IMR-90 (cell line): ENCODE results near the gene CLMP. TPM values are rescaled to one million over a fixed set of nuclear protein-coding genes. Genes with fewer than 3 reads are reported as not detected.

ENCODE experiments used
- ATAC-seq: fragments of 200-7000 bp; cut with Tn5 transposase; 2 replicates; pipeline ENCODE4 v1.9.1; 2020; ENCODE audit warnings: low read depth, mild to moderate bottlenecking, moderate library complexity
- BruUV-seq: library from RNA; stranded (reverse); fragments of 400-500 nt; replicated peaks from 2 replicates; lab custom pipeline; 2021; lab: Mats Ljungman, UMichigan
- CTCF ChIA-PET: fragments of 300-600 bp; formaldehyde crosslinking; extraction: SDS; loops from one replicate; lab custom pipeline; 2021; ENCODE audit warnings: antibody characterized with exemption; lab: Yijun Ruan, JAX
- POLR2A ChIA-PET: fragments of 300-600 bp; sonication (Branson Sonifier 250); formaldehyde crosslinking; loops from one replicate; lab custom pipeline; 2022; ENCODE audit warnings: antibody characterized with exemption; ENCODE audit not compliant: unreplicated experiment; lab: Charles Lee
- DNase-seq: peaks from one replicate; pipeline ENCODE4 v3.0.0; 2013
- H2AFZ ChIP-seq: replicated peaks from 2 replicates; pipeline ENCODE3; 2013; ENCODE audit warnings: low read length, mild to moderate bottlenecking; ENCODE audit not compliant: poor library complexity
- H2AK5ac ChIP-seq: 2 replicates; pipeline ENCODE4 v1.6.1; 2013; ENCODE audit warnings: low read depth, low read length, inconsistent platforms
- H2AK9ac ChIP-seq: replicated peaks from 2 replicates; pipeline ENCODE3; 2013; ENCODE audit warnings: mild to moderate bottlenecking, low read depth, low read length, moderate library complexity; ENCODE audit not compliant: poor library complexity
- H2BK120ac ChIP-seq: 2 replicates; pipeline ENCODE4 v1.6.1; 2013; ENCODE audit warnings: low read depth, low read length, inconsistent platforms
- H2BK15ac ChIP-seq: 3 replicates; pipeline ENCODE4 v1.6.1; 2013; ENCODE audit warnings: low read depth, low read length, inconsistent platforms
- H2BK20ac ChIP-seq: 2 replicates; pipeline ENCODE4 v1.6.1; 2013; ENCODE audit warnings: low read depth, mild to moderate bottlenecking, inconsistent platforms, low read length, moderate library complexity
- H2BK5ac ChIP-seq: 2 replicates; pipeline ENCODE4 v1.6.1; 2013; ENCODE audit warnings: mild to moderate bottlenecking, low read depth, low read length, inconsistent platforms; ENCODE audit not compliant: poor library complexity, severe bottlenecking
- H3K14ac ChIP-seq: replicated peaks from 2 replicates; pipeline ENCODE4 v1.6.1; 2013; ENCODE audit warnings: low read depth, low read length, inconsistent platforms
- H3K18ac ChIP-seq: 2 replicates; pipeline ENCODE4 v1.6.1; 2013; ENCODE audit warnings: low read depth, low read length, control low read depth
- H3K23ac ChIP-seq: 2 replicates; pipeline ENCODE4 v1.6.1; 2013; ENCODE audit warnings: low read depth, low read length, inconsistent platforms
- H3K27ac ChIP-seq: 2 replicates; pipeline ENCODE4 v1.5.1; 2013; ENCODE audit warnings: mild to moderate bottlenecking, control low read depth, low read length; ENCODE audit not compliant: insufficient read depth
- H3K27me3 ChIP-seq: 2 replicates; pipeline ENCODE4 v1.6.1; 2013; ENCODE audit warnings: low read length; ENCODE audit not compliant: control insufficient read depth, insufficient read depth
- H3K36me3 ChIP-seq: 2 replicates; pipeline ENCODE4 v1.6.1; 2013; ENCODE audit warnings: low read length, mixed read lengths; ENCODE audit not compliant: control insufficient read depth, insufficient read depth
- H3K4ac ChIP-seq: 2 replicates; pipeline ENCODE4 v1.6.1; 2013; ENCODE audit warnings: low read depth, low read length, inconsistent platforms
- H3K4me1 ChIP-seq: 2 replicates; pipeline ENCODE4 v1.6.1; 2013; ENCODE audit warnings: low read length, mixed read lengths; ENCODE audit not compliant: control insufficient read depth, insufficient read depth
- H3K4me2 ChIP-seq: 2 replicates; pipeline ENCODE4 v1.6.1; 2013; ENCODE audit warnings: low read depth, mild to moderate bottlenecking, control low read depth, low read length, moderate library complexity
- H3K4me3 ChIP-seq: 2 replicates; pipeline ENCODE4 v1.5.1; 2013; ENCODE audit warnings: low read depth, mild to moderate bottlenecking, control low read depth, low read length, moderate library complexity; ENCODE audit not compliant: insufficient read depth
- H3K56ac ChIP-seq: 2 replicates; pipeline ENCODE4 v1.6.1; 2013; ENCODE audit warnings: low read length, inconsistent platforms; ENCODE audit not compliant: insufficient read depth; ENCODE audit errors: extremely low read depth
- H3K79me1 ChIP-seq, 2 experiments: 2 replicates each; pipeline ENCODE4 v1.6.1; 2013; ENCODE audit warnings: low read length in 2 of 2, inconsistent platforms in 1 of 2, low read depth in 1 of 2
- H3K9ac ChIP-seq: 2 replicates; pipeline ENCODE4 v1.6.1; 2013; ENCODE audit warnings: low read depth, low read length, control low read depth
- H3K9me1 ChIP-seq: 2 replicates; pipeline ENCODE4 v1.6.1; 2013; ENCODE audit warnings: low read length, inconsistent platforms; ENCODE audit not compliant: insufficient read depth
- H3K9me3 ChIP-seq: 2 replicates; pipeline ENCODE4 v1.6.1; 2013; ENCODE audit warnings: low read length; ENCODE audit not compliant: control insufficient read depth, insufficient read depth
- H4K20me1 ChIP-seq: 2 replicates; pipeline ENCODE4 v1.6.1; 2013; ENCODE audit warnings: low read length, inconsistent platforms; ENCODE audit not compliant: insufficient read depth
- H4K5ac ChIP-seq: 2 replicates; pipeline ENCODE4 v1.6.1; 2013; ENCODE audit warnings: mild to moderate bottlenecking, low read depth, low read length, control low read depth
- H4K8ac ChIP-seq, 2 experiments: 2 replicates each; pipeline ENCODE4 v1.6.1; 2013; ENCODE audit warnings: low read depth in 2 of 2, low read length in 2 of 2, control low read depth in 1 of 2, inconsistent platforms in 1 of 2
- H4K91ac ChIP-seq: 2 replicates; pipeline ENCODE4 v1.6.1; 2013; ENCODE audit warnings: low read depth, low read length, inconsistent platforms; ENCODE audit not compliant: insufficient read depth
- BHLHE40 ChIP-seq: fragments of 150-350 bp; IDR thresholded peaks from 2 replicates; pipeline ENCODE4 v1.6.1; 2016; ENCODE audit warnings: mild to moderate bottlenecking, low read depth, low read length
- CEBPB ChIP-seq: IDR thresholded peaks from 2 replicates; pipeline ENCODE4 v1.6.1; 2012; ENCODE audit warnings: low read depth, low read length, improper control_type of control experiment
- CHD1 ChIP-seq: IDR thresholded peaks from 2 replicates; pipeline ENCODE4 v1.6.1; 2012; ENCODE audit warnings: low read depth, low read length, improper control_type of control experiment
- FOS ChIP-seq: fragments of 150-350 bp; IDR thresholded peaks from 2 replicates; pipeline ENCODE4 v1.6.1; 2016; ENCODE audit warnings: low read depth, low read length
- MAFK ChIP-seq: IDR thresholded peaks from 2 replicates; pipeline ENCODE4 v1.6.1; 2012; ENCODE audit warnings: low read depth, low read length, improper control_type of control experiment
- MAZ ChIP-seq: IDR thresholded peaks from 2 replicates; pipeline ENCODE4 v1.6.1; 2012; ENCODE audit warnings: low read depth, mild to moderate bottlenecking, low read length, improper control_type of control experiment, moderate library complexity, borderline replicate concordance
- MXI1 ChIP-seq: IDR thresholded peaks from 2 replicates; pipeline ENCODE4 v1.6.1; 2012; ENCODE audit warnings: low read depth, mild to moderate bottlenecking, low read length, moderate library complexity, borderline replicate concordance
- NFE2L2 ChIP-seq: fragments of 150-350 bp; IDR thresholded peaks from 2 replicates; pipeline ENCODE4 v1.6.1; 2016; ENCODE audit warnings: low read depth, mild to moderate bottlenecking, low read length
- RCOR1 ChIP-seq: IDR thresholded peaks from 2 replicates; pipeline ENCODE4 v1.6.1; 2012; ENCODE audit warnings: mild to moderate bottlenecking, low read length, improper control_type of control experiment; ENCODE audit not compliant: insufficient replicate concordance
- SMC3 ChIP-seq: fragments of 150-350 bp; IDR thresholded peaks from 2 replicates; pipeline ENCODE4 v1.6.1; 2016; ENCODE audit warnings: low read depth, mild to moderate bottlenecking, antibody characterized with exemption, low read length, moderate library complexity
- USF2 ChIP-seq: fragments of 150-350 bp; IDR thresholded peaks from 2 replicates; pipeline ENCODE4 v1.6.1; 2017; ENCODE audit warnings: mild to moderate bottlenecking, antibody characterized with exemption, low read length, low read depth
- WGBS, 2 experiments: methylation state at CpG; one replicate each; pipeline versions ENCODE4 v1.1.5 to v1.1.7; 2013; ENCODE audit warnings: missing lambda C conversion rate in 2 of 2; ENCODE audit not compliant: insufficient read length in 1 of 2; ENCODE audit errors: extremely low coverage in 2 of 2; 5-methylcytosine and 5-hydroxymethylcytosine counted together
- dilution Hi-C: fragments of 300-500 bp; cut with HindIII; formaldehyde crosslinking; loops from one replicate; pipeline ENCODE4 v1.14.3; 2018; ENCODE audit warnings: low sequenced_read_pairs; ENCODE audit not compliant: unreplicated experiment
- in situ Hi-C: fragments of 300-500 bp; cut with MboI; formaldehyde crosslinking; loops from 3 replicates; pipeline ENCODE4 v1.14.3; 2019; ENCODE audit warnings: low sequenced_read_pairs, inconsistent platforms, mixed read lengths
- intact Hi-C: fragments of 100-400 bp; cut with micrococcal nuclease; formaldehyde crosslinking; loops from 2 replicates; pipeline ENCODE4 v1.10.0; 2022
- polyA plus RNA-seq, 3 experiments: library from polyadenylated mRNA; depleted of rRNA; stranded (reverse); fragments of >200 nt; gene quantifications; 2 replicates each; pipeline ENCODE4 v1.2.3, GENCODE V29; 2012; ENCODE audit warnings: low replicate concordance in 1 of 3
- total RNA-seq: library from RNA; depleted of rRNA; stranded (reverse); fragments of >200 nt; gene quantifications from 2 replicates; pipeline ENCODE4 v1.2.3, GENCODE V29; 2012
- TF ChIP-seq, protein P1 (sequence below): fragments of 150-350 bp; IDR thresholded peaks from 2 replicates; pipeline ENCODE4 v1.6.1; 2016; ENCODE audit warnings: low read depth, mild to moderate bottlenecking, low read length, moderate library complexity, borderline replicate concordance

The CLMP gene
- total and polyA plus RNA-seq, 2 of the 4 experiments (the other 2 are of a cell fraction): 54.7 to 95.7 TPM

DNA sequence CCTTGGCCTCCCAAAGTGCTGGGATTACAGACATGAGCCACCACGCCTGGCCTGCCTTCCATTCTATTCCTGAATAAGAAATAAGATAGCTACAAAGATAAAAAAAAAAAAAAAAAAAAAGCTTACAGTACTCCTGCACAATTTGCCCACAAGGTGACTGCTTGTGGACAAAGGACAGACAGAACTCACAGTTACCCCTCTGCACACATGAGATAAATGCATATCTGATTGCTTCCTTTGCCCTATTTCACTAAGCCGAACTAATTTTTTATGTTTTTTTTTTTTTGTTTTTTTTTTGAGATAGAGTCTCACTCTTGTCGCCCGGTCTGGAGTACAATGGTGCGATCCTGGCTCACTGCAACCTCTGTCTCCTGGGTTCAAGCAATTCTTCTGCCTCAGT, 109.6 kb downstream of the CLMP start:
- ATAC-seq (no peak), DNase-seq (no peak)
- no peaks in the 10 kb centered on the region for H3K27me3 ChIP-seq
- H3K14ac ChIP-seq: no peak overlapping the region
- no peak overlapping the region for H4K5ac ChIP-seq
- H3K56ac ChIP-seq: no peak overlapping the region
- BruUV-seq: no TSS peak
- in situ Hi-C loops (no loop called here), intact Hi-C loops (no loop called here), dilution Hi-C loops (no loop called here)
- ChIA-PET CTCF (interaction anchor here (0.7 to 1.0 kb wide), 2 partner anchors 18 to 176 kb away, joined by 3 to 5 read pairs; no protein-coding TSS in a partner anchor), POLR2A (no interaction called here)
- H3K23ac ChIP-seq: no peak overlapping the region
- H2BK20ac ChIP-seq: no peak overlapping the region
- H4K91ac ChIP-seq: no peak overlapping the region
- H3K4me2 ChIP-seq: no peak overlapping the region
- H3K9ac ChIP-seq: no peak overlapping the region
- no peaks in the 10 kb centered on the region for H3K9me3 ChIP-seq
- no peak overlapping the region for H2BK5ac ChIP-seq
- H2AK5ac ChIP-seq: no peak overlapping the region
- no peak overlapping the region for H2AK9ac ChIP-seq
- H3K4me3 ChIP-seq: no peak overlapping the region
- peaks cover 50% of the 10 kb centered on the region for H3K36me3 ChIP-seq
- no peak overlapping the region for H3K18ac ChIP-seq
- H2BK15ac ChIP-seq: no peak overlapping the region
- no peak overlapping the region for H2AFZ ChIP-seq
- peaks cover 12% of the 10 kb centered on the region for H4K20me1 ChIP-seq
- H4K8ac ChIP-seq: no peak overlapping the region
- TF ChIP-seq MXI1: no peak
- TF ChIP-seq CHD1: no peak
- TF ChIP-seq NFE2L2: no peak
- TF ChIP-seq FOS: no peak
- no peak for TF ChIP-seq MAZ
- TF ChIP-seq, protein P1, sequence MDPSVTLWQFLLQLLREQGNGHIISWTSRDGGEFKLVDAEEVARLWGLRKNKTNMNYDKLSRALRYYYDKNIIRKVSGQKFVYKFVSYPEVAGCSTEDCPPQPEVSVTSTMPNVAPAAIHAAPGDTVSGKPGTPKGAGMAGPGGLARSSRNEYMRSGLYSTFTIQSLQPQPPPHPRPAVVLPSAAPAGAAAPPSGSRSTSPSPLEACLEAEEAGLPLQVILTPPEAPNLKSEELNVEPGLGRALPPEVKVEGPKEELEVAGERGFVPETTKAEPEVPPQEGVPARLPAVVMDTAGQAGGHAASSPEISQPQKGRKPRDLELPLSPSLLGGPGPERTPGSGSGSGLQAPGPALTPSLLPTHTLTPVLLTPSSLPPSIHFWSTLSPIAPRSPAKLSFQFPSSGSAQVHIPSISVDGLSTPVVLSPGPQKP: no peak
- TF ChIP-seq BHLHE40: no peak
- no peak for TF ChIP-seq SMC3
- no peak for TF ChIP-seq USF2
- TF ChIP-seq CEBPB: no peak
- no peak for TF ChIP-seq RCOR1
- TF ChIP-seq MAFK: no peak
- peaks cover 22 to 41% of the 10 kb centered on the region in 2 experiments for H3K79me1 ChIP-seq
- peaks cover 5% of the 10 kb centered on the region for H3K4me1 ChIP-seq
- no peak overlapping the region for H2BK120ac ChIP-seq
- peaks cover 6% of the 10 kb centered on the region for H3K9me1 ChIP-seq
- no peak overlapping the region for H3K27ac ChIP-seq
- no CpG with 5 or more reads among the region's 5 CpGs for whole genome bisulfite sequencing, 2 experiments
- H3K4ac ChIP-seq: no peak overlapping the region
